ENCODE results near the gene TM4SF20.

Gene TM4SF20

DNA sequence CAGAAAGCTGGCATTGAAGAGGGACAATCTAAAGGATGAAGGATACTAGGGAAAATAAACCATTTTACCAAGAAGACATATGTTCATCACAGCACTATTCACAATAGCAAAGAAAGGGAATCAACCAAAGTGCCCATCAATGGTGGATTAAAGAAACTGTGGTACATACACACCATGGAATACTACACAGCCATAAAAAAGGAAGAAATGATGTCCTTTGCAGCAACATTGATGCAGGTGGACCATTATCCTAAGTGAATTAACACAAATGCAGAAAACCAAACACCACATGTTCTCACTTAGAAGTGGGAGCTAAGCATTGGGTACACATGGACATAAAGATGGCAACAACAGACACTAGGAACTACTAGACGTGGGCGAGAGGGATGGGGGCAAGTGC, 61.3 kb downstream of the TM4SF20 start:
- no peak for DNase-seq

DNA sequence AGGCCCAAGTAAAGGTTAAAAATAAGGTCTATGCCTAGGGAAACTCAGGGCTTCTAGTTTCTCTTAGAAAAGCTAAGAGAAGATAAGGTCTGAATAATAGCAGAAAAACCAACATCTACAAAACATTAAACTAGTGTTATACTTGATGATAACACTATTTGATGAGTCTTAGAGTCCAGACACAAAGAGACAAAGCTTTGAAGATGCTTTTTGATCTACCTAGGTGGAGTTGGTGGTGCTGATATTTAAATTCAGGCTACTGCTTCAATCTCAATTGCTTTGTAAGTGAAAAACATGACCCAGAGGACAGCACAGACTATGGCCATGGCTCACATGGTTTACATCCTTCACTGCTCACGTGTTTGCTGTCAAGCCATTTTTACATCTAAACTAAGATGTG, 65.8 kb downstream of the TM4SF20 start:
- DNase-seq = no peak

DNA sequence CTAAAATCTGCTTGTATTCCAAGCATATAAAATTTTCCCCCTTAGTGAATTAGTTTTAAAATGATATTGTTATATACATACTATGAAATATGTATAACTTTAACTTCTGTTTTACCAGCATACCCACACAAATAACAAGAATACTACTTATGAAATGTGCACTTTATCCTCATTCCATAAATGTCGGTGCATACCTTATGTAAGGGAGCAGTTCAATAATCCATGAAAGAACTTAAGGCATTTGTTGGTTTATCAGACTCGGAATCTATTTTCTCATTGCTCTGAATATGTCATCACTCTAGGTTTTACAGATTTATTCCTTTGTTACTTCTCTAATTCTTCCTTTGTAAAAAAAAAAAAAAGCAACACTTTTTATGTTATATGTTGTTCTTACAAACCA, 66.5 kb downstream of the TM4SF20 start:
- no peak for DNase-seq
